DMS79 (cell line): ENCODE data around the gene MUC21.
"Not testable (repeated sequence)": the region's sequence is repeated elsewhere in the genome, so short reads cannot be mapped to it uniquely, and the experiment has no call there.

Experiments
- DNase-seq: peaks from one replicate; lab custom pipeline; 2025; lab: John Stamatoyannopoulos, UW

MUC21 gene

GRCh38 chr6:30969171-30969570 lies 14.3 kb upstream of the MUC21 start:
- DNase-seq: not testable (repeated sequence)

GRCh38 chr6:30970946-30971345 lies 12.6 kb upstream of the MUC21 start:
- DNase-seq: no peak

GRCh38 chr6:30972816-30973215 lies 10.7 kb upstream of the MUC21 start:
- no peak for DNase-seq

GRCh38 chr6:30974490-30975252 lies 8.8 kb upstream of the MUC21 start:
- no peak for DNase-seq

GRCh38 chr6:30979141-30979540 lies 4.4 kb upstream of the MUC21 start:
- no peak for DNase-seq

- no peak for DNase-seq
Measured at GRCh38 chr6:30979690-30980089, 3.8 kb upstream of the MUC21 start.

GRCh38 chr6:30981942-30982772 lies 1.4 kb upstream of the MUC21 start:
- DNase-seq: no peak

- no peak for DNase-seq
Measured at GRCh38 chr6:30985490-30985889, 2.0 kb downstream of the MUC21 start.

- DNase-seq: no peak
Measured at GRCh38 chr6:30987304-30987703, 3.8 kb downstream of the MUC21 start.

GRCh38 chr6:30988209-30988825 lies 4.8 kb downstream of the MUC21 start:
- no peak for DNase-seq

- DNase-seq: no peak
Measured at GRCh38 chr6:30990422-30991086, 7.0 kb downstream of the MUC21 start.

- DNase-seq: no peak
Measured at GRCh38 chr6:30991891-30992290, 8.4 kb downstream of the MUC21 start.

- DNase-seq: no peak
Measured at GRCh38 chr6:30997301-30997700, 13.8 kb downstream of the MUC21 start.

- no peak for DNase-seq
Measured at GRCh38 chr6:30998785-30999184, 15.3 kb downstream of the MUC21 start.

GRCh38 chr6:31000067-31000860 lies 16.7 kb downstream of the MUC21 start:
- DNase-seq: not testable (repeated sequence)

GRCh38 chr6:31001281-31001888 lies 17.9 kb downstream of the MUC21 start:
- no peak for DNase-seq

GRCh38 chr6:31002471-31002870 lies 19.0 kb downstream of the MUC21 start:
- DNase-seq: no peak

- DNase-seq: no peak
Measured at GRCh38 chr6:31004794-31005193, 21.3 kb downstream of the MUC21 start.

- DNase-seq: no peak
Measured at GRCh38 chr6:31005249-31006020, 21.9 kb downstream of the MUC21 start.

- DNase-seq: no peak
Measured at GRCh38 chr6:31007694-31008093, 24.2 kb downstream of the MUC21 start.
